Endothelial cell of umbilical vein (primary cell): ENCODE data around the gene MIA2. TPM values are rescaled to one million over a fixed set of nuclear protein-coding genes. Genes with fewer than 3 reads are reported as not detected.

ENCODE experiments used
- BruUV-seq: library from RNA; stranded (reverse); fragments of 400-500 nt; replicated peaks from 2 replicates; lab custom pipeline; 2021; lab: Mats Ljungman, UMichigan
- CTCF ChIA-PET: fragments of 300-600, 350-600 bp; sonication (Branson Sonifier 250); formaldehyde crosslinking; loops from one replicate; lab custom pipeline; 2021; ENCODE audit warnings: antibody characterized with exemption, inconsistent platforms; lab: Charles Lee
- POLR2A ChIA-PET: fragments of 300-600, 350-600 bp; sonication (Branson Sonifier 250); formaldehyde crosslinking; loops from one replicate; lab custom pipeline; 2021; ENCODE audit warnings: antibody characterized with exemption, inconsistent platforms; lab: Charles Lee
- DNase-seq: peaks from one replicate; pipeline ENCODE4 v3.0.0-alpha.2; 2011; ENCODE audit warnings: low read depth, low spot score
- FAIRE-seq: peaks from 2 replicates; lab custom pipeline; 2011; peaks lifted over from hg19 to GRCh38; lab: Jason Lieb, UNC
- H2AFZ ChIP-seq: 2 replicates; pipeline ENCODE4 v1.6.0; 2012; ENCODE audit warnings: low read depth, low read length, control low read depth, inconsistent platforms
- H3K27ac ChIP-seq: 2 replicates; pipeline ENCODE4 v1.5.1; 2011; ENCODE audit warnings: low read depth, mild to moderate bottlenecking, control low read depth, low read length, moderate library complexity; ENCODE audit not compliant: insufficient read depth
- H3K27me3 ChIP-seq, 2 experiments: 2 replicates each; pipeline versions ENCODE4 v1.6.0 to v1.6.1; 2011; ENCODE audit warnings: low read length in 2 of 2, mixed read lengths in 1 of 2; ENCODE audit not compliant: control insufficient read depth in 2 of 2, insufficient read depth in 2 of 2
- H3K36me3 ChIP-seq, 2 experiments: 2 replicates in 1 of 2; 3 replicates in 1 of 2; pipeline ENCODE4 v1.5.1; 2011; ENCODE audit warnings: low read length in 2 of 2, mild to moderate bottlenecking in 1 of 2, moderate library complexity in 1 of 2; ENCODE audit not compliant: control insufficient read depth in 2 of 2, insufficient read depth in 2 of 2; ENCODE audit errors: extremely low read depth in 1 of 2
- H3K4me1 ChIP-seq: 3 replicates; pipeline ENCODE4 v1.5.1; 2011; ENCODE audit warnings: mild to moderate bottlenecking, low read length; ENCODE audit not compliant: control insufficient read depth, insufficient read depth; ENCODE audit errors: extremely low read depth
- H3K4me2 ChIP-seq: 2 replicates; pipeline ENCODE4 v1.6.1; 2011; ENCODE audit warnings: low read length, control low read depth, mixed read lengths; ENCODE audit not compliant: insufficient read depth
- H3K4me3 ChIP-seq, 3 experiments: fragments of 200-600 bp in 1 of 3; sonication (generic), shearing (Covaris generic) in 1 of 3; replicated peaks in 1 of 3; 2 replicates each; pipeline ENCODE4 v1.5.1; 2011 to 2016; ENCODE audit warnings: control low read depth in 3 of 3, low read length in 3 of 3, mild to moderate bottlenecking in 2 of 3, inconsistent platforms in 1 of 3, low read depth in 1 of 3, moderate library complexity in 1 of 3; ENCODE audit not compliant: insufficient read depth in 1 of 3
- H3K79me2 ChIP-seq: 2 replicates; pipeline ENCODE4 v1.6.0; 2012; ENCODE audit warnings: low read length, inconsistent platforms; ENCODE audit not compliant: control insufficient read depth, insufficient read depth
- H3K9ac ChIP-seq: replicated peaks from 2 replicates; pipeline ENCODE3; 2011; ENCODE audit warnings: low read length, control low read depth; ENCODE audit not compliant: insufficient read depth; ENCODE audit errors: extremely low read depth
- H3K9me1 ChIP-seq: replicated peaks from 3 replicates; pipeline ENCODE4 v1.6.0; 2011; ENCODE audit warnings: mild to moderate bottlenecking, low read length; ENCODE audit not compliant: control insufficient read depth, insufficient read depth; ENCODE audit errors: extremely low read depth
- H3K9me3 ChIP-seq: replicated peaks from 2 replicates; pipeline ENCODE4 v1.5.1; 2012; ENCODE audit warnings: low read length, inconsistent platforms; ENCODE audit not compliant: control insufficient read depth, insufficient read depth
- H4K20me1 ChIP-seq: replicated peaks from 2 replicates; pipeline ENCODE3; 2011; ENCODE audit warnings: mild to moderate bottlenecking, low read length; ENCODE audit not compliant: control insufficient read depth, insufficient read depth; ENCODE audit errors: extremely low read depth
- CTCF ChIP-seq, 2 donors: IDR thresholded peaks; 1 replicate in 1 of 2; 2 replicates in 1 of 2; pipeline ENCODE4 v1.5.1; 2011; ENCODE audit warnings: low read length in 2 of 2, mild to moderate bottlenecking in 2 of 2, moderate library complexity in 2 of 2, control low read depth in 1 of 2, inconsistent platforms in 1 of 2, low read depth in 1 of 2; ENCODE audit not compliant: insufficient read depth in 1 of 2; ENCODE audit errors: extremely low read depth in 1 of 2
- EZH2 ChIP-seq: IDR thresholded peaks from 2 replicates; pipeline ENCODE4 v1.6.1; 2012; ENCODE audit warnings: borderline replicate concordance, low read depth, mild to moderate bottlenecking, moderate library complexity, low read length, inconsistent platforms; ENCODE audit not compliant: severe bottlenecking
- FOS ChIP-seq: IDR thresholded peaks from 2 replicates; pipeline ENCODE4 v1.6.1; 2011; ENCODE audit warnings: mild to moderate bottlenecking, low read length, moderate library complexity, borderline replicate concordance; ENCODE audit not compliant: insufficient read depth
- GATA2 ChIP-seq: IDR thresholded peaks from 2 replicates; pipeline ENCODE4 v1.7.0; 2011; ENCODE audit warnings: low read depth, mild to moderate bottlenecking, moderate library complexity, mixed read lengths, low read length; ENCODE audit not compliant: insufficient read length, insufficient read depth
- JUN ChIP-seq: IDR thresholded peaks from 2 replicates; pipeline ENCODE4 v1.6.1; 2011; ENCODE audit warnings: borderline replicate concordance, low read depth; ENCODE audit not compliant: insufficient read length, insufficient read depth
- MAX ChIP-seq: IDR thresholded peaks from 2 replicates; pipeline ENCODE4 v1.6.1; 2011; ENCODE audit not compliant: insufficient read depth, insufficient read length
- MYC ChIP-seq: IDR thresholded peaks from one replicate; pipeline ENCODE4 v1.6.1; 2011; ENCODE audit warnings: mild to moderate bottlenecking, low read depth, low read length
- POLR2A ChIP-seq: IDR thresholded peaks from 2 replicates; pipeline ENCODE4 v1.6.1; 2012; ENCODE audit warnings: low read depth, mild to moderate bottlenecking, control low read depth, low read length
- POLR2AphosphoS5 ChIP-seq: IDR thresholded peaks from 2 replicates; pipeline ENCODE4 v1.6.1; 2012; ENCODE audit warnings: low read depth, mild to moderate bottlenecking, control low read depth, low read length, moderate library complexity; ENCODE audit not compliant: insufficient read depth
- dilution Hi-C: fragments of 300-500 bp; cut with MboI; formaldehyde crosslinking; loops from one replicate; pipeline ENCODE4 v1.15.0; 2019; ENCODE audit warnings: low sequenced_read_pairs; ENCODE audit not compliant: extremely low pct_ligation_motif_present
- intact Hi-C: fragments of 100-400 bp; cut with micrococcal nuclease; formaldehyde crosslinking; loops from one replicate; pipeline ENCODE4 v1.10.0; 2022
- polyA plus RNA-seq, 4 experiments: library from polyadenylated mRNA; depleted of rRNA in 3 of 4; stranded (reverse) in 3 of 4; unstranded in 1 of 4; fragments of >200 nt; gene quantifications; 2 replicates each; pipeline versions ENCODE4 v1.2.1 to v1.2.3, GENCODE V29; 2011 to 2012; ENCODE audit warnings: missing spikeins in 1 of 4
- total RNA-seq: library from RNA; stranded (reverse); gene quantifications from 2 replicates; pipeline ENCODE4 v1.2.3, GENCODE V29; 2021

MIA2 gene
- total and polyA plus RNA-seq, 2 donors (not counting 3 experiments of a cell fraction or from before 2014, with no cell fraction given), result 9.4 to 14.9 TPM

GRCh38 chr14:39264558-39264957, 30.8 kb downstream of the MIA2 start:
- FAIRE-seq (no peak), DNase-seq (no peak)
- intact Hi-C loops, result no loop called here
- Histone ChIP-seq H3K4me2 (no peak overlapping the region), H3K9me3 (no peaks in the 10 kb centered on the region), H3K4me1 (peaks cover 18% of the 10 kb centered on the region), H3K79me2 (peaks cover 20% of the 10 kb centered on the region), H3K4me3 (no peak overlapping the region), H2AFZ (no peak overlapping the region), H3K9me1 (no peaks in the 10 kb centered on the region), H4K20me1 (peaks cover 2% of the 10 kb centered on the region), H3K27ac (no peak overlapping the region), H3K9ac (no peak overlapping the region), H3K36me3 (no peaks in the 10 kb centered on the region), H3K27me3 (no peaks in the 10 kb centered on the region)
- dilution Hi-C loops, result no loop called here
- CTCF ChIA-PET, result interaction anchor here (1.2 kb wide), 2 partner anchors 18 to 94 kb away, joined by 3 to 6 read pairs; partner anchors contain the start of gene TRAPPC6B
- TF ChIP-seq POLR2AphosphoS5 (no peak), GATA2 (no peak), POLR2A (no peak), MAX (no peak), EZH2 (no peak), MYC (no peak), FOS (no peak), JUN (no peak), CTCF (IDR thresholded peaks at IDR 0.05; ENCODE audit: extremely low read depth in 1 of 2, insufficient read depth in 1 of 2, low read depth in 1 of 2, low read length in 2 of 2) (no peak)
- POLR2A ChIA-PET, result no interaction called here
- BruUV-seq, result no TSS peak
